Left colon (tissue), 2 donors: Measurements from ENCODE around the gene DVL2. TPM values are rescaled to one million over a fixed set of nuclear protein-coding genes. Genes with fewer than 3 reads are reported as not detected.

Experiments
- ATAC-seq: fragments of 200-7000 bp; cut with Tn5 transposase; one replicate; pipeline ENCODE4 v1.9.1; 2020; ENCODE audit warnings: mild to moderate bottlenecking, moderate library complexity
- DNase-seq, 2 donors: peaks; one replicate each; pipeline ENCODE4 v3.0.0-alpha.2; 2020
- intact Hi-C, 2 donors: fragments of 100-400 bp; cut with DNase I in 1 of 2; cut with micrococcal nuclease in 1 of 2; formaldehyde crosslinking; loops; one replicate each; pipeline versions ENCODE4 v1.11.2 to v1.14.0; 2022; cut with DNase I, micrococcal nuclease
- total RNA-seq, 2 donors: library from RNA; stranded (reverse); fragmentation: NEBNext Ultra II Directional; extraction: Animal tissue kit (Norgen Biotek cat#: 25700); gene quantifications; one replicate each; pipeline ENCODE4 v1.2.1, GENCODE V29; 2021
- donor health status: DM: no; HTN: no; CAD: no.
- donor health status: DM: yes; HTN: yes; CAD: no.

Gene DVL2
- total RNA-seq, 2 donors from 2014 or later: 30.9 to 34.9 TPM

DNA sequence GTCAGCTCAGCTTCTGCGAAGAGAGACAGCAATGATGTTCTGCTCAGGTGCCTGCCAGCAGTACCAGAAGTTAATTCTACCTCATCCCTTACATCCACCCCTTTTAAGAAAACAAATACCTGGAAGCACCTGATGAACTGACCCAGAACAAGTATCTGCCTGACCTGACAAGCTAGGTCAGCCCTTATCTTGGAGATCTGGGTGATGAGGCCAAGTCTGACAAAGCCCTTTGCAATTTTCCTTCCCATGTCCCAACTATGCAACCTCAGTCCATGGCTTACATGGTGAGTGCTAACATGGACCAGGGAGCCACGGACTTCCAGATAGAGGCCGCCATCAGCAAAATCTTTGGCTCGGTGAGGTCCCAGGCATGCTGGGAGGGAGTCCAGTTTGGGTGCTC is 10.9 kb downstream of the DVL2 start:
- DNase-seq (no peak), ATAC-seq (no peak)
- intact Hi-C loops: no loop called here

DNA sequence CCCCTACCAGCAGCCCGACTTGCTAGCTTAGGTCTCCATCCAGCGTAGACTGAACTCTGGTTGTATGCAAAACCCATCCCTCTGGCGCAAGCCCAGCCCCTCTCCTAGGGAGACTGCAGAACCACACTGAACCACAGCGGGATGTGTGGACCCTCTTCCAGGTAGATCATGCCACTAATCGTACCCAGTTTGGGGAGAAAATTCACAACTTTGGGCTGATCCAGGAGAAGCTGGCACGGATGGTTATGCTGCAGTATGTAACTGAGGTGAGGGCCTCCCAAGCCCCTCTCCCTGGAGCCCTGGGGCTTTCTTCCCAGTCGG is 11.4 kb downstream of the DVL2 start:
- DNase-seq (peak in 1 of 2 donors; percentile 22), ATAC-seq (no peak)
- intact Hi-C loops: no loop called here

DNA sequence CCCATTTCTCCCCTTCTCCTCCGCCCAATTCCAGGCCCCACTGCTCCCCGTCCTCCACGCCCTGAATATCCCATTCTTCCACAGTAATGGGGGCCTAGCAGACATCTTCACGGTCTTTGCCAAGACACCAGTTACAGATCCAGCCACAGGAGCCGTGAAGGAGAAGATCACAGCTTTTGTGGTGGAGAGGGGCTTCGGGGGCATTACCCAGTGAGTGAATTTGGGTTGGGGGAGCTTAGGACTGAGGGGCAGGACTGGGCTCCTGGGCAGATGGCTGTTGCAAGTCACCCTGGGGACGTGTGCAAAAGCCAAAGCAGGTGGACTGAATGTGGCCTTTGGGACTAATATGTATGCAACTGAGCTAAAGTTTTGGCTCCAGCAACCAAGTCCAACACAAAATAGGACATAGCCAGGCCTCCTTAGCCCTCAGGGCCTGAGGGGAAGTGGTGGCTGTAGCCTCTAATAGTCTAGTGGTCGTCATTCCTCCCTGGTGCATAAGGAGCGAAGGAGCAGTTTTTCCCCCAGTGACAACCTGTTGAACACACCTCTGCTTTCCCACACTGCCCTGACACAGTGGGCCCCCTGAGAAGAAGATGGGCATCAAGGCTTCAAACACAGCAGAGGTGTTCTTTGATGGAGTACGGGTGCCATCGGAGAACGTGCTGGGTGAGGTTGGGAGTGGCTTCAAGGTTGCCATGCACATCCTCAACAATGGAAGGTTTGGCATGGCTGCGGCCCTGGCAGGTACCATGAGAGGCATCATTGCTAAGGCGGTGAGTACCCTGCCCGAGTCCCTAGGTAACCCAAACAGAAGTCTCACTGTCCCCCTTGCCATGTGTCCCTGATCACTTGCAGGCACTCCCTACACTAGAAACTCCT is 12.0 kb downstream of the DVL2 start:
- no peak for ATAC-seq
- intact Hi-C loops: no loop called here
- DNase-seq: peak in 1 of 2 donors; percentile 7

DNA sequence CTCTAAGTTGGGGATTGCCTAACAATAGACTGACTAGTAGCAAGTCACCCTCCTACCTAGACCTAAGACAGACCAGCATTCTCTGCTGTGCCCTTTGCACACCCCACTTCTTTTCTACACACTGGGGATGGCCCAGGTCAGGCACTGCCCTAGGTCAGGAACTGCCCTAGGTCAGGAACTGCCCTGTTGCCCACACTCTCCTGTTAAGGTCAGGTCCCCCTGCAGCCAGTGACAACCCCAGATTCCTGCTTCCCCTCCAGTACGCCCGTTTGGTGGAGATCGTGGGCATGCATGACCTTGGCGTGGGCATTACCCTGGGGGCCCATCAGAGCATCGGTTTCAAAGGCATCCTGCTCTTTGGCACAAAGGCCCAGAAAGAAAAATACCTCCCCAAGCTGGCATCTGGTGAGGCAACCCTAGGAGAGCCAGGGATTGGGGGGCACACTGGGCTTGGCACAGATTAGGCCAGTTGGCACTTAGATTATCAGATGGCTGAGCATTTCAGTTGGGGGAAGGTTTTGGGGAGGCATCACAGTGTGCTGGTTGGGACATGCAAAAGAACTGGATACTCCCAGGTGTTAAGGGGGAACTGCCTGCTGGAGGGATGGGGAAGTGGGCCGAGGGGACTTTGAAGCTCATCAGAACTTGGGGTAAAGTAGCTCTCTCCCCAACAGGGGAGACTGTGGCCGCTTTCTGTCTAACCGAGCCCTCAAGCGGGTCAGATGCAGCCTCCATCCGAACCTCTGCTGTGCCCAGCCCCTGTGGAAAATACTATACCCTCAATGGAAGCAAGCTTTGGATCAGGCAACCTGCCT is 12.8 kb downstream of the DVL2 start:
- DNase-seq (peak in 1 of 2 donors; percentile 6), ATAC-seq (no peak)

DNA sequence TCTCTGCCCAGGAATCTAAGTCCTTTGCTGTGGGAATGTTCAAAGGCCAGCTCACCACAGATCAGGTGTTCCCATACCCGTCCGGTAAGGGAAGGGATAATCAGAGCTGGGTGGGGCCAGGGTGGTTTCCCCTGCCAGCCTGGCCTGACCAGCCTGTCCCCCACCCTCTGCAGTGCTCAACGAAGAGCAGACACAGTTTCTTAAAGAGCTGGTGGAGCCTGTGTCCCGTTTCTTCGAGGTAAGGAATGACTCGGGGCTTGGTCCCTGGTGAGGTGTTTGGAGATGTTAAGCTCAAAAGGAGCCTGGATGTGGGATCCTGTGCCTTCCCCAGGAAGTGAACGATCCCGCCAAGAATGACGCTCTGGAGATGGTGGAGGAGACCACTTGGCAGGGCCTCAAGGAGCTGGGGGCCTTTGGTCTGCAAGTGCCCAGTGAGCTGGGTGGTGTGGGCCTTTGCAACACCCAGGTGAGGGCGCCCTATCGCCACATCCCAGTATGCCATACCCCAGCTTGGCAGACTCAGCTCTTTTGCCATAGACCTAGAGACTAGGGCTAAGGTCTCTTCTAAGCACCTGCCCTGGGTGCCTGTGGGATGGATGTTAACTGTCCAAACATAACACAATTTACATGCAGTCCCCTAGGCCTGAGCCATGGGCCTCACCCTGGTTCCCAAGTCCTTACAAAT is 13.6 kb downstream of the DVL2 start:
- intact Hi-C loops: no loop called here
- DNase-seq: peak; percentile 74 to 78
- peak; percentile 72 for ATAC-seq

More for the DNA sequence above, 12.8 kb downstream of the DVL2 start:
- intact Hi-C loops: no loop called here

DNA sequence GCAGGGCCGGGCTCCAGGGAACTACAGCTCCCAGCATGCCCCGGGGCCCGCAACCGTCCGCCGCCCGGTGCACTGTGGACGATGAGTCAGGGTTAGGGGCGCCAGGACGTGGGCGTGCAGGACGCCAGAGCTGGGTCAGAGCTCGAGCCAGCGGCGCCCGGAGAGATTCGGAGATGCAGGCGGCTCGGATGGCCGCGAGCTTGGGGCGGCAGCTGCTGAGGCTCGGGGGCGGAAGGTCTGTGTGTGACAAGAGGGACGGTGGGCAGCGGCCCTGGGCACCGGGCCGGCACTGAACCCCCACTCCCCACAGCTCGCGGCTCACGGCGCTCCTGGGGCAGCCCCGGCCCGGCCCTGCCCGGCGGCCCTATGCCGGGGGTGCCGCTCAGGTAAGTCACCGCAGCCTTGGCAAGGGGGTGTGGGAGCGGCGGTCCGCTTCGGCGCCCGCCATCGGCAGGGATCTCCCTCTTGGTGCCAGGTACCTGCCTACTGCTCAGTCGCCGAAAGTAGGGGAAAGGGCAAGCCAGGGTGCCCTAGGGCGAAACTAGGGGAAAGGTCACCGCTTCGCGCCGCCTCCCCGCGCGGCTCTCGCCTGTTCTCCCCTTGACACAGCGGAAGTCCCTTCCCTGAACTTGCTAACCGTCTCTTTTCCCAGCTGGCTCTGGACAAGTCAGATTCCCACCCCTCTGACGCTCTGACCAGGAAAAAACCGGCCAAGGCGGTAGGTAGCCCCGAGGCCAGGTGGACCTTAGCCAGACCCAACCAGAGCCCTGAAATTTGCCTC is 14.3 kb downstream of the DVL2 start, which contains the start of the genes ACADVL and DLG4:
Gene ACADVL, plus strand, starts transcription at position 127 of the 781 bp plus-strand sequence. Its CDS starts 47 bp downstream, at position 174.
Gene DLG4, minus strand, starts transcription at position 25 of the 781 bp plus-strand sequence.
- DNase-seq (peak; percentile 92), ATAC-seq (peak; percentile 69)
- intact Hi-C loops: no loop called here

DNA sequence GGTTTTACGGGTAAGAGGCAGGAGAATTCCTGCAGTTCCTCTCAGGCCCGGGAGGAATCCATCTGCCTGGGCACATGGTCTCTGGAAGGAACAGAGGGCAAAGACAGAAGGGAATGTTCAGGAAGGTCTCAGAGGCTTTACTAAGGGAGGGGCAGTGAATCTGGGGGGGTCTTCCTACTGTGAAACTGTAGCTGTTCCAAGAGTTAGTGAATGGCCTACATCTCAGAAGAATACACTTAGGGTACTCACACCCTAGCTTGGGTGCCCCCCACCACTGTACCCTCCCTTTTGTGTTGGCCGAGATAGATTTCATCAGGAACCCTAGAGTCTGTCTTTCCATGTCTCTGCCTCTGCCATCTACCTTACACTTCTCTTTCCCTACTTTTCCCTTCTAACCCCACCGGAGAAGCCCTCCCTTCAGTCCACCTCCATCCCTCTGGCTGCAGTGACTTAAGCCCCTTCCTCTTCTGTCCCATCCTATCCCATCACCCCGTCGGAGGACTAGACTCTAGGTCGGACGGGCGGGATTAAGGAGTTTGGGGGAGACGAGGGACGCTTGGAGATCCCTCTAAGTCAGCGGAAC is 15.0 kb downstream of the DVL2 start:
- ATAC-seq (no peak), DNase-seq (no peak)
- intact Hi-C loops: no loop called here

DNA sequence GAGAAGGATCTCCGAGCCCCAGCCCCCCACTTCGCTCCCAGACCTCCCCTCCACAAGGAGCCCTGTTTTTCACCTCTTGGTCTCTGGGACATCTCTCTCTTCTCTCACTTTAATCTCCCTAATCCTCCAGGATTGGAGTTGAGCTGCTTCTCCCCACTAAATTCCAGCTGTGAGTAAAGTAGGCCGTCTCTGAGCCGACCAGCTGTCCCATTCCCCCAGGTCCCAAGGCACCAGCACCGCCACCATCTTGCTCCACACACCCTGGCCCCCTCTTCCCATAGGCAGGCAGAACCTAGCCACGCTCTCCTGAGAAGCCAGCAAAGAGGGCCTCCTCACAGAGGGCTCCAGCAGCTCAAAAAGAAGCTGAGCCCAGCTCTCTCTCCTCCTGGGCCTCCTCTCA is 15.6 kb downstream of the DVL2 start:
- intact Hi-C loops: no loop called here
- DNase-seq (no peak), ATAC-seq (no peak)

DNA sequence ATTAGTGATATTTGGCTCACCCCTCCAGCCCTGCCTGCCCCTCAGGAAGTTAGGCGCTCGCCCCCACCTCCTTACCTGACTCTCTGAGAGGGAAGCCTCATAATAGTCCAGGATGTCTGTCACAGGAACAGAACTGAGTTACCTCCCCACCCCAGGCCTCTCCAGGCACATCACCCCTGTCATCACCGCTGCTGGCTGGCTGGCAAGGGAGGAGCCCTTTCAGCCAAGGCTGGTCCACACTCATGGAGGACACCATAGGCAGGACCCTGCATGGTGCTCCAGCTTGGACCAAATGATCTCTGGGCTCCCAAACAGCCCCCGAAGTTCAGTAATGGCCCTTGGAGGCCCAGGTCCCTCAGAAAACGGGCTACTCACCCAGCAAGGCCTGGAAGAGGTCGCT is 16.2 kb downstream of the DVL2 start:
- ATAC-seq (no peak), DNase-seq (no peak)
- intact Hi-C loops: no loop called here

DNA sequence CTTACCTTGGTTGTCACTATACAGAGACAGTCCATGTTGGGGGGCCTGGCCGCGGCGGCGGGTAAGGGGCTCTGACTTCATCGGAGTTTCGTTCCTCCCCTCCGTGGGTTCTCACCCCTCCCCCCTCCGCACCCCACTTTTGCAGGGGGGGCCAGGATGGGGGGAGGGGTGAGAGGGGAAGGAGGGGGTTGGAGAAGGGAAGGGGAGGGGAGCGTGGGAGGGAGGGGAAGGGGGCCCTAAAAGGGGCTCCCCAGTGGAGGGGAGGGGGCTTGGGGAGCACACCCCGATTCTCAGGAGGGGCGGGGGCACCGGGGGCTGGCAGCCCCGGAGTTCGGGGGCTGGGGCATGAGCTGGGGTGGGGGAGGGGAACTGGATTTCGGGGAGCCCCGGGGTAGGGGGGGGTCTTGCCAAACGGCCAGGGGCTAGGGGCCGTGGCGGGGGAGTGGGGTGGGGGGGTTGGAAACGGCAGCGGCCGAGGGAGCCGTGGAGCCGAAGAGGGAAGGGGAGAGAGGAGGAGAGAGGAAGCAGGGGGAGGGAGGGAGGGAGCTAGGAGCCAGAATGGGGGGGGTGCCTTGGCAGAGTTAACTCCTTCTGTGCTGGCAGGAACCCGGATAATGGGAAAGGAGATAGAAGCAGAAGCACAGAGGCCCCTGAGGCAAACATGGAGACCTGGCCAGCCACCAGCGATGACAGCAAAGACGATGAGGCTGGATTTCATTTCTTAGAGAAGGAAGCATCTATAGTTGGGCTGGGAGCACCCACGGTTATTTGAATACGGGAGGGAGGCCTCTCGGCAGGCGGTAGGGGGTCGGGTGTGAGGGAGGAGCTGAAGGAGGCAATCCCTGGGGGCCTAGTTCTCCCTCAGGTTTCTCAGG is 17.0 kb downstream of the DVL2 start:
- DNase-seq (peak in 1 of 2 donors; percentile 56), ATAC-seq (no peak)
- intact Hi-C loops: no loop called here

DNA sequence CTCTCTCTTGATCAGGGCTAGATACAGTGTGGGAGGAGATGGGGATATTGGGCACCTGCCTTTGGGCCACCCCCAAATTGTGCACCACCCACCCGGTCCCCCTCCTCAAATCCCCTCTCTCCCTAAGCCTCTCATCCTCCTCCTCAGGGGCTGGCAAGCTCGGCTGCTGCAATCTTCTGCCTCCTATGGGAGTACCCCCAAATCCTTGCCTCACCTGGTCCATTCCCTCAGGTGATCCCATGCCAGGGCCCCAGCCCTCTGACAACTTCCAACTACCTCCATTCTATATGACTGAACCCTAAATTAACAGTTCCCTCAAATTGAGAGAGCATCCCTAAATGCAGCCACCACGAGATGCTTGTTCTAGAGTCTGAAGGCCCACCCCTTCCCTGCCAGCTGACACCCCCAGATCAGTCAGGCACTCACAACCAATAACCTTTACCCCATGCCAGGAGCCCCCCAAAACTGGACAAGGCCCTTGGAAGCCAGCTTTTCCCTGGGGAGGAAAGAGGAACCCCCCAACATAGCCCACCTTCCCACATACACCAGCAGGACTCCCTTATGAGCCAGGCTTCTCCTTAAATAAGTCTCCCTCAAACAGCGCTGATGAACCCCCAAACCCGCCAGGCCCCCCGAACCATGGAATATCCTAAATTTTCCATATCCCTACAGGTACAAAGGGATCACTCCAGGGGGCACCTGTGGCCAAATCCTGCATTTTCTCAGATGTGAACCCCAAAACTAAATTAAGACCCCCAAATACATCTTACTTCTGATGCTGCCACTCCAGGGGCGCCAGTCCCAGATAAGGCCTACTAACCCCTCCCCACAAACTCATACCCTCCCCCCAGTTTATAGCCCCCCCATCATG is 17.8 kb downstream of the DVL2 start:
- intact Hi-C loops: no loop called here
- ATAC-seq: no peak
- no peak for DNase-seq

DNA sequence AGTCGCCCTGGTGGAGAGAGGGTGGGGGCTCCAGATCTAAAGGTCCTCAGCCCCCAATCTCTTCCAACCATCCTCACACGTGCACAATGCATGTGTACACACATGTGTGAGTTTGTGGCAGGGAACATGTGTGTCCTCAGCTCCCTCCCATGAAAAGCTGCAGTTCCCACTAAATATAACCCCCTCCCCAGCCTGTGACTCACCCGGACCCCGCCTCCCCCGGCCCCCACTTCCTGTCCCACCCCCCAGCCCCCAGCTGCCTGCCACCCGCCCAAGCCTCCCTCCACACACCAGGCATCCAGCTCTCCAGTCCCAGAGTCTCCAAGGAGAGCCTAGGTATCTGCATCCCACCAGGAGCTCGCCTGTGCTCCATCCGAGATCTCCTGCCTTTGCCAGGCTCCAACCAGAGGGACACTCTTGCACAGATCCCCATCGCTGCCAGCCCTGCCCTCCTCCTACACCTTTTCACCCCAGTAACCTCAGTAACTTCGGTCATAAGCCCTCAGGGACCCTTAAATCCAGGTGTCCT is 18.6 kb downstream of the DVL2 start:
- intact Hi-C loops: no loop called here
- no peak for ATAC-seq
- no peak for DNase-seq

DNA sequence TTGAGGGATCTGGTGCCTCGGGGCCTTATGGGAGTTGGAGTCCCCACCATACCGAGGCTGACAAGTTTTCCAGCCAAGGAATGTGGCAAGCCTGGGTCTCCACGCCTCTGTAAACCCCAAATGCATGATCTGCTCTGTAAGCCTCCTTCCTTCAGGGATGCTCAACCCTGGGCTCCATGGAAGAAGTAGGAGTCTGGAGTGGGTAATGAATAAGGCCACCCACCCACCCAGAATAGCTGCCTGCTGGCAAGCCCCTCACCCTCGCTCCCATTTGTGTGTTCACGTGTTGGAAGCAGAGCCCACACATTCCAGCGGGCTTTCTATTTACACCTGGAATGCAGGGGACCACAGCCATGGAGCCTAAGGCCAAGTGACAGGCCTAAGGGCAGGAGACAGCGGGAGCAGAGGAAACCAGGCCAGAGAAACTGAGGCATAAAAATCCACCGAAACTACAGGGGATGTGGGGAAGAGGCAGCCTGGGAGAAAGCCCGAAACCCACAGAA is 19.1 kb downstream of the DVL2 start:
- ATAC-seq: no peak
- intact Hi-C loops: no loop called here
- DNase-seq: no peak

DNA sequence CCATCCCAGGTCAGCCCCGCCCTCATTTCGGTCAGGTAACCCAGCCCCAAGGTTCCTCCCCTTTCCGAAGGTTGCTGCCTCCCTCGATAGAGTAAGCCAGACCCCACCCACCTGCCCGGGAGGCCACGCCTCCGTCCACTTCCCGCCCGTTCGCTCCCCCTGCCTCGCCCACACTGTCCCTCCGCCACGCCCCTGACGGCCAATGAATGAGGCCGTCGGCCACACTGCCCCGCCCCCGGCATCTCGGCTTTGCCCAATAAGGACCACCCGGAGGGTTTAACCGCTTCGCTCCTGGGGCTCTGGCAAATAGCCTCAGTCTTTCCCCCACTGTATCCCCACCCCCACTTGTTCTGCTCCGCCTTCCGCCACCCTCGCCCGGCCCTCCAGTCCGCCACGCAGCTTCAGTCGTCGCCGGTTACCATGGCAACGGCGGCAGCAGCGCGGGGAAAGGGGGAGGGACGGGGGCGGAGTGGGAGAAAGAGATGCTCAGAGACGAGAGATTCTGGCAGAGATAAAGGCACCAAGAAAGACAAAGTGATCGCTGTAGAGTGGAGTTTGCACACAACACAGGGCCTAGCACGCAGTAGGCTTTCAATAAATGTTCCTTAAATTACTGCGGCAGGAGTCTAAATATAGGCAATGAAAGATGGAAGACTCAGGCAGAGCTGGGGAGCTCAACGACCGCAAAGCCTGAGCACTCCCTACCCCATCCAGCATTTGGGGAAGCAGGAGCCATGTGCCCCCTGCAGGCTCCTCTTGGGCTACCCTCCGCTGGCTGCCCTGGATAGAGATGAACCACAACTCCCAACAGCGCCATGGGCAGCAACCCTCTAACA is 19.8 kb downstream of the DVL2 start:
- intact Hi-C loops: no loop called here
- ATAC-seq (peak; percentile 88), DNase-seq (peak; percentile 99)

DNA sequence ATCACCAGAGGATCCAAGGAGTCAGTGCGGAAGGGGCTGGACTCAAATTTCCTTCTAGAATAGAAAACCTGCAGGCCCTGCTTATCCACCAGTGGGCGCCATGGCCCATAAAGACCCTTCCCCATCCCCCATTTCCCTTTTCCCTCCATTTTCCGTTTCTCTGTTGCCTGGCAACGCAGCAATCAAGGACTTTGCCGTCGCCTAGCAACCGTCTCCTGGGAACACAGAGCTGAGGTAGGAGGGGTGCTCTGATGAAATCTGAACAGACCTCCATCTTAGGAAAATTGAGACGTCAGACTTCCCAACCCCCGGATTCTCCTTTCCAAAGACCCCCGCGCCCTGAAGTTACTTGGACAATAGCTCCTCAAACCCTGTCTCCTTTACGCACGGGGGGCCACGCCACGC is 20.4 kb downstream of the DVL2 start:
- DNase-seq: peak in 1 of 2 donors; percentile 82
- peak; percentile 20 for ATAC-seq
- intact Hi-C loops: no loop called here
